IMR-90 (cell line): ENCODE measurements around the gene HCFC1.

Experiments used
- CTCF ChIP-seq: conservative IDR thresholded peaks from 2 replicates; pipeline ENCODE4 v1.5.1; 2012; ENCODE audit warnings: mild to moderate bottlenecking, low read depth, low read length, improper control_type of control experiment
- POLR2A ChIP-seq: IDR thresholded peaks from 2 replicates; pipeline ENCODE4 v1.6.1; 2012; ENCODE audit warnings: mild to moderate bottlenecking, low read depth, low read length
- RCOR1 ChIP-seq: IDR thresholded peaks from 2 replicates; pipeline ENCODE4 v1.6.1; 2012; ENCODE audit warnings: mild to moderate bottlenecking, low read length, improper control_type of control experiment; ENCODE audit not compliant: insufficient replicate concordance

- TF ChIP-seq RCOR1, result no peak
- no peak for TF ChIP-seq CTCF
- no peak for TF ChIP-seq POLR2A
These were observed 30.6 kb upstream of the HCFC1 start for GRCh38 chrX:154002215-154002719.
